Measurements from ENCODE around the gene NUP214.

DNA sequence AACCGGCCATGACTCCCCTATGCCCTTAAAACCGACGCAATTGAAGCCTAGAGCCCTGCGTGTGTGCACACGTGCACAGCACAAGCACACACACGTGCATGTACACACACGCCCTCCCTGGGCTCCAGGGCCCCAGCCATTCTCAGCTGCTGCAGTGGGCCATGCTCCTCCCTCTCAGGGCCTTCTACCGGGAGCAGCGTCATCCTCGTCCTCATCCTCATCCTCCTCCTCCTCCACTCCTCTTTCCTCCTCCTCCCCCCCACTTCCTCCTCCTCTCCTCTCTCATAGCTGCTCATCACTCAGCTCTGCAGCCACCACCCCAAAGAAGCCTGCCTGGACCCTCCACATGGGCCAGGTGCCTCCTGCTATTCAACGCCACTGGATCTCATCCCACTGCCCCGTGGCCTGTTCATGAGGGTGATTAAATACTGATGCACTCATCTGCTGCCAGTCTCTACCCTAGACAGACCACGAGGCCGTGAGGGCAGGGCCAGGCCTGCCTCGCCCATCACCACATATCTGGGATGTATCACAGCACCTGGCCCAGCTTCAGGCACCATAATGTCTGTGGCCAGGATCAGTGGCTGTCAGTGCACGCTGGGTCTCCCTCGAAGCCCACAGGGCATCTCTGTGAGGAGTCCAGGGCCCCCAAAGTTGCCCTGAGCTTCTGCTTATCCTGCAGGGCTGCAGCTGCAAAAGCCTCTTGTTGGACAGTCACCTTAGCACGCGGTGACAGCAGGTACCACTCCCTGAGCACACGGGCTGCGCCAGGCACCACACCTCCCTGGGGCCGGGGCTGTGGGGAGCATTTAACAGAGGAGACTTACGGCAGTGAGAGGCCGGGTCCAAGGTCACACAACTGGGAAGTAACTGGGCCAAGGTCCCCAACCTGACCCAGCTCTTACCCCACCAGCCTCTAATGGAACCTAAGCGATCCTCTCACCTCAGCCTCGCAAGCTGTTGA, 141.2 kb downstream of the NUP214 start:
- TF ChIP-seq, protein P1, sequence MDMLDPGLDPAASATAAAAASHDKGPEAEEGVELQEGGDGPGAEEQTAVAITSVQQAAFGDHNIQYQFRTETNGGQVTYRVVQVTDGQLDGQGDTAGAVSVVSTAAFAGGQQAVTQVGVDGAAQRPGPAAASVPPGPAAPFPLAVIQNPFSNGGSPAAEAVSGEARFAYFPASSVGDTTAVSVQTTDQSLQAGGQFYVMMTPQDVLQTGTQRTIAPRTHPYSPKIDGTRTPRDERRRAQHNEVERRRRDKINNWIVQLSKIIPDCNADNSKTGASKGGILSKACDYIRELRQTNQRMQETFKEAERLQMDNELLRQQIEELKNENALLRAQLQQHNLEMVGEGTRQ (IDR thresholded peaks at IDR 0.05; ENCODE audit: borderline replicate concordance, low read depth, low read length) = no peak
- TF ChIP-seq, protein P2, sequence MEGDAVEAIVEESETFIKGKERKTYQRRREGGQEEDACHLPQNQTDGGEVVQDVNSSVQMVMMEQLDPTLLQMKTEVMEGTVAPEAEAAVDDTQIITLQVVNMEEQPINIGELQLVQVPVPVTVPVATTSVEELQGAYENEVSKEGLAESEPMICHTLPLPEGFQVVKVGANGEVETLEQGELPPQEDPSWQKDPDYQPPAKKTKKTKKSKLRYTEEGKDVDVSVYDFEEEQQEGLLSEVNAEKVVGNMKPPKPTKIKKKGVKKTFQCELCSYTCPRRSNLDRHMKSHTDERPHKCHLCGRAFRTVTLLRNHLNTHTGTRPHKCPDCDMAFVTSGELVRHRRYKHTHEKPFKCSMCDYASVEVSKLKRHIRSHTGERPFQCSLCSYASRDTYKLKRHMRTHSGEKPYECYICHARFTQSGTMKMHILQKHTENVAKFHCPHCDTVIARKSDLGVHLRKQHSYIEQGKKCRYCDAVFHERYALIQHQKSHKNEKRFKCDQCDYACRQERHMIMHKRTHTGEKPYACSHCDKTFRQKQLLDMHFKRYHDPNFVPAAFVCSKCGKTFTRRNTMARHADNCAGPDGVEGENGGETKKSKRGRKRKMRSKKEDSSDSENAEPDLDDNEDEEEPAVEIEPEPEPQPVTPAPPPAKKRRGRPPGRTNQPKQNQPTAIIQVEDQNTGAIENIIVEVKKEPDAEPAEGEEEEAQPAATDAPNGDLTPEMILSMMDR (IDR thresholded peaks at IDR 0.05) = no peak
- no peak for TF ChIP-seq GABPA (IDR thresholded peaks at IDR 0.05; ENCODE audit: low read depth)

All from SK-N-SH (cell line).